Left lung (tissue), 10 donors: ENCODE measurements around the gene RHOD. TPM values are rescaled to one million over a fixed set of nuclear protein-coding genes. Genes with fewer than 3 reads are reported as not detected.

Experiments used
- ATAC-seq: fragments of 200-7000 bp; cut with Tn5 transposase; one replicate; pipeline ENCODE4 v1.9.1; 2020; ENCODE audit warnings: moderate library complexity
- DNase-seq, 4 donors: peaks; one replicate each; pipeline ENCODE4 v3.0.0-alpha.2; 2013 to 2020
- H3K27ac ChIP-seq, 2 donors: fragments of 200-600 bp; sonication (generic) in 1 of 2; one replicate each; pipeline versions ENCODE4 v1.5.0 to v1.8.0; 2020 to 2021
- H3K27me3 ChIP-seq, 2 donors: fragments of 200-600 bp; sonication (generic) in 1 of 2; one replicate each; pipeline versions ENCODE4 v1.5.0 to v1.8.0; 2020 to 2021
- H3K36me3 ChIP-seq, 2 donors: fragments of 200-600 bp; sonication (generic) in 1 of 2; one replicate each; pipeline versions ENCODE4 v1.5.0 to v1.8.0; 2020 to 2021
- H3K4me1 ChIP-seq, 2 donors: fragments of 200-600 bp; one replicate each; pipeline ENCODE4 v1.8.0; 2021
- H3K4me3 ChIP-seq, 2 donors: fragments of 200-600 bp; sonication (generic) in 1 of 2; one replicate each; pipeline versions ENCODE4 v1.5.0 to v1.8.0; 2020 to 2021; ENCODE audit warnings: mild to moderate bottlenecking in 1 of 2
- H3K9me3 ChIP-seq, 2 donors: fragments of 200-600 bp; sonication (generic) in 1 of 2; one replicate each; pipeline versions ENCODE4 v1.5.0 to v1.8.0; 2020 to 2021
- intact Hi-C, 2 donors: fragments of 100-400 bp; cut with DNase I; formaldehyde crosslinking; loops; one replicate each; pipeline versions ENCODE4 v1.11.2 to v1.14.2; 2022
- polyA plus RNA-seq, 6 donors: library from polyadenylated mRNA; unstranded; fragments of 120-200 nt; gene quantifications; one replicate each; pipeline ENCODE4 v1.2.1, GENCODE V29; 2013; ENCODE audit not compliant: insufficient read length in 6 of 6
- total RNA-seq, 2 donors: library from RNA; stranded (reverse); fragmentation: NEBNext Ultra II Directional; extraction: Animal tissue kit (Norgen Biotek cat#: 25700); gene quantifications; one replicate each; pipeline ENCODE4 v1.2.1, GENCODE V29; 2021
- TF ChIP-seq, protein P1 (sequence below), 2 donors: fragments of 200-600 bp; sonication (generic) in 1 of 2; IDR thresholded peaks; one replicate each; pipeline versions ENCODE4 v1.5.0 to v1.8.0; 2021; ENCODE audit warnings: antibody characterized with exemption in 2 of 2
- donor health status: DM: no; HTN: yes; CAD: no.
- donor health status: DM: no; HTN: no; CAD: no.

Gene RHOD
- total and polyA plus RNA-seq, 8 donors, result 9.1 to 37.6 (median 10.2) TPM

DNA sequence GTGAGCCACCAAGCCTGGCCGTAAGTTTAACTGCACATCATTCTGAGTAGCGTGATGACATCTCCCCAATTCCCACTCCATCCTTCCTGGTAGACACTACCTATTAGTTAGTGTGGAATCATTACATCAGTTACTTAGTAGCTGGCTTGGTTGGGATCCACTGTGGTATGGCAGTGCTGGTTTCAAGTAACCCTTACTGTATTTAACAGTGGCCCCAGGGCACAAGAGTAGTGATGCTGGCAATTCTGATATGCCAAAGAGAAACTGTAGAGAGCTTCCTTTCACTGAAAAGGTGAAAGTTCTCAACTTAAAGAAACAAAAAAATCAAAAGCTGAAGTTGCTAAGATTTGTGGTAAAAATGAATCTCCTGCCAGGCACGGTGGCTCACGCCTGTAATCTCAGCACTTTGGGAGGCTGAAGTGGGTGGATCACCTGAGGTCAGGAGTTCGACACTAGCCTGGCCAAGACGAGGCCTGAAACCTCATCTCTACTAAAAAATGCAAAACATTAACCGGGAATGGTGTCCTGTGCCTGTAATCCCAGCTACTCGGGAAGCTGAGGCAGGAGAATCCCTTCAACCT lies 27.2 kb downstream of the RHOD start:
- Histone ChIP-seq H3K36me3 (no peaks in the 10 kb centered on the region), H3K4me3 (no peak overlapping the region)
- intact Hi-C loops, result no loop called here

DNA sequence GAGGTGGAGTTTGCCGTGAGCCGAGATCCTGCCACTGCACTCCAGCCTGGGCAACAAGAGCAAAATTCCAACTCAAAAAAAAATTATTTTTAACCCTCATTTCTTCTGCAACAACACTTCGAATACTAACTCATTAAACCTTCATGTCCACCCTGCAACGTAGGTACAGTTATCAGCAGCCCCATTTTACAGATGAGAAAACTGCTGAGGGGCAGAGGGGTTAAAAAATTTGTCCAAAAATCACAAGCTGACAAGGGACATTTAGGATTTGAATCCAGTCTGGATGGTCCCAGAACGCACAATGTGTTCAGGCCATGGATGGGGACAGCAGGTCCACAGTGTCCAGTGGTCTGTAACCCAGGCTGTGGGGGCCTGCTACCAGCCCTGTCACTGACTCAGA lies 29.0 kb downstream of the RHOD start:
- H3K9me3 ChIP-seq, result no peaks in the 10 kb centered on the region
- intact Hi-C loops, result no loop called here
- ATAC-seq, result no peak
- TF ChIP-seq, protein P1, sequence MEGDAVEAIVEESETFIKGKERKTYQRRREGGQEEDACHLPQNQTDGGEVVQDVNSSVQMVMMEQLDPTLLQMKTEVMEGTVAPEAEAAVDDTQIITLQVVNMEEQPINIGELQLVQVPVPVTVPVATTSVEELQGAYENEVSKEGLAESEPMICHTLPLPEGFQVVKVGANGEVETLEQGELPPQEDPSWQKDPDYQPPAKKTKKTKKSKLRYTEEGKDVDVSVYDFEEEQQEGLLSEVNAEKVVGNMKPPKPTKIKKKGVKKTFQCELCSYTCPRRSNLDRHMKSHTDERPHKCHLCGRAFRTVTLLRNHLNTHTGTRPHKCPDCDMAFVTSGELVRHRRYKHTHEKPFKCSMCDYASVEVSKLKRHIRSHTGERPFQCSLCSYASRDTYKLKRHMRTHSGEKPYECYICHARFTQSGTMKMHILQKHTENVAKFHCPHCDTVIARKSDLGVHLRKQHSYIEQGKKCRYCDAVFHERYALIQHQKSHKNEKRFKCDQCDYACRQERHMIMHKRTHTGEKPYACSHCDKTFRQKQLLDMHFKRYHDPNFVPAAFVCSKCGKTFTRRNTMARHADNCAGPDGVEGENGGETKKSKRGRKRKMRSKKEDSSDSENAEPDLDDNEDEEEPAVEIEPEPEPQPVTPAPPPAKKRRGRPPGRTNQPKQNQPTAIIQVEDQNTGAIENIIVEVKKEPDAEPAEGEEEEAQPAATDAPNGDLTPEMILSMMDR (IDR thresholded peaks at IDR 0.05), result no peak
- peaks cover 6 to 13% of the 10 kb centered on the region in 2 donors for H3K4me1 ChIP-seq
- H3K27me3 ChIP-seq, result peaks cover 0 to 11% of the 10 kb centered on the region in 2 donors
- no peak for DNase-seq
- H3K36me3 ChIP-seq, result no peaks in the 10 kb centered on the region
- H3K27ac ChIP-seq, result no peak overlapping the region
- H3K4me3 ChIP-seq, result no peak overlapping the region

More for the DNA sequence above, 27.2 kb downstream of the RHOD start:
- H3K4me1 ChIP-seq, result peaks cover 6 to 13% of the 10 kb centered on the region in 2 donors
- ATAC-seq (no peak), DNase-seq (no peak)
- H3K27ac ChIP-seq, result no peak overlapping the region
- H3K9me3 ChIP-seq, result no peaks in the 10 kb centered on the region
- H3K27me3 ChIP-seq, result peaks cover 0 to 11% of the 10 kb centered on the region in 2 donors
- TF ChIP-seq, protein P1 (IDR thresholded peaks at IDR 0.05), result no peak

DNA sequence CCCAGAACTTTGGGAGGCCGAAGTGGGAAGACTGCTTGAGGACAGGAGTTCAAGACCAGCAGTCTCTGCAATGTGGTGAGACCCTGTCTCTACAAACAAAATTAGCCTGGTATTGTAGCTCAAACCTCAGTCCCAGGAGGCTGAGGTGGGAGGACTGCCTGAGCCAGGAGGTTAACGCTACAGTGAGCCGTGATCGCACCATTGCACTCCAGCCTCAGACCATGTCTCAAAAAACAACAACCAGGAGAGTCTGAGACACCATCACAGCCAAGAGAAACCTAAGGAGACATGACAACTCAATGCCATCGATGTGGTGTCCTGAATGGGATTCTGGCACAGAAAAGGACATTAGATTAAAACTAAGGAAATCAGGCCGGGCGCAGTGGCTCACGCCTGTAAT lies 34.1 kb downstream of the RHOD start:
- no peaks in the 10 kb centered on the region for H3K27me3 ChIP-seq
- DNase-seq (no peak), ATAC-seq (no peak)
- no peaks in the 10 kb centered on the region for H3K4me1 ChIP-seq
- intact Hi-C loops, result no loop called here
- H3K9me3 ChIP-seq, result no peaks in the 10 kb centered on the region
- H3K4me3 ChIP-seq, result no peak overlapping the region
- TF ChIP-seq, protein P1 (IDR thresholded peaks at IDR 0.05), result no peak
- no peaks in the 10 kb centered on the region for H3K36me3 ChIP-seq
- H3K27ac ChIP-seq, result no peak overlapping the region

DNA sequence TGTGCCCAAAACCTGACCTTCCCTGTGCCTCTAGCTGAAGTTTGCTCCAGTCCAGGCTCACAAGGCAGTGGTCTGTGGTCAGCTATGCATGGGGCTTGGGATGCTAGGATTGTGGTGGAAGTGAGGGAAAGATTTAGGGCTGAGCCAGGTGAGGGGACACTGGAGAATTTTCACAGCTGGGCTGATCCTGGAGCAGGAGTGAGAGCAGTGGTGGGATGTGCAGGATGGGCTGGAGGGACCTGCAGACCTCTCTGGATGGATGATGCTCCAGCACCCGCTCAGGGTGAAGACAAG lies 38.5 kb downstream of the RHOD start:
- Histone ChIP-seq H3K36me3 (no peaks in the 10 kb centered on the region), H3K27me3 (no peaks in the 10 kb centered on the region), H3K9me3 (no peaks in the 10 kb centered on the region), H3K27ac (no peak overlapping the region), H3K4me1 (no peaks in the 10 kb centered on the region), H3K4me3 (no peak overlapping the region)
- no peak for ATAC-seq
- no peak for DNase-seq
- intact Hi-C loops, result no loop called here
- TF ChIP-seq, protein P1 (IDR thresholded peaks at IDR 0.05), result no peak

DNA sequence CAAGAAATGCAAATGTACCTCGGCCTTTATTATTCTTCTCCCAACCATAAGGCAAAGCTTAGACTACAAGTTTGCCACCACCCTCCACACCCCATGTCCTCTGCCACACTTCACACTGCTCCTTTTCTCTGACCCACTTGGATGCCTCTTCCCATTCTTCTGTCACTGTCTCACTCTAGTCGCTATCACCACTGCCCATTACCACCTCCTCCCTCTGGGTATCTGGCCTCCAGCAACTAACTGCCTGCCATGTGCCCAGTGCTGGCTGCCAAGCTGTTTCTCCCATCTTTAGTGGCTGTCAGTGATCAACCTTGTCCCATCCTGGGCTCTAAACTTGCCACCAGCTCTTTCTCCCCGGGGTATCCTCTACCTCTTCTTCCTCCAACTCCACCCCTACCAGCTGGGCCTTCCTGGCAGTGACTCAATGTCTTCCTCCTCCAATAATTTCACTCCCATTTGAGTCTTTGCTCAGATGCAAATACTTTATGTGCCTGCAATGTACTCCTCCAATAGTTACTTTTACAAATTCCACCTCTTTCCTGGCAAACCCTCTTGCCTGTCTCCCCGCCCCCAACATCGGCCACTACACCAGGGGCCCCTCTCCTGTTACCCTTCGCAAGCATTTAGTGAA lies 42.3 kb downstream of the RHOD start:
- intact Hi-C loops, result no loop called here
- DNase-seq (peak in 1 of 4 donors; percentile 20), ATAC-seq (no peak)
- no peak overlapping the region for H3K27ac ChIP-seq
- H3K4me1 ChIP-seq, result no peaks in the 10 kb centered on the region
- TF ChIP-seq, protein P1 (IDR thresholded peaks at IDR 0.05), result no peak
- H3K9me3 ChIP-seq, result no peaks in the 10 kb centered on the region
- H3K36me3 ChIP-seq, result no peaks in the 10 kb centered on the region
- no peaks in the 10 kb centered on the region for H3K27me3 ChIP-seq
- H3K4me3 ChIP-seq, result no peak overlapping the region
